Naive thymus-derived CD8-positive, alpha-beta T cell (primary cell): ENCODE data around the gene CFAP46. TPM values are rescaled to one million over a fixed set of nuclear protein-coding genes. Genes with fewer than 3 reads are reported as not detected.

ENCODE experiments used
- ATAC-seq, 2 donors: fragments of 150-1000 bp; cut with Tn5 transposase in 1 of 2; sonication (Bioruptor Pico), chemical (Tn5 transposase) in 1 of 2; 1 replicate in 1 of 2; 2 replicates in 1 of 2; pipeline ENCODE4 v1.10.0; 2021; ENCODE audit warnings: mild to moderate bottlenecking in 2 of 2, moderate library complexity in 2 of 2
- POLR2A ChIA-PET: fragments of 350-600 bp; sonication (Branson Sonifier 250); formaldehyde crosslinking; loops from one replicate; lab custom pipeline; 2021; ENCODE audit warnings: antibody characterized with exemption; lab: Charles Lee
- DNase-seq, 10 donors: peaks; one replicate each; pipeline versions ENCODE4 v3.0.0 to v3.0.0-alpha.2; 2020 to 2022
- H3K27ac Mint-ChIP-seq, 10 donors: one replicate each; pipeline ENCODE4 v1.8.0; 2020 to 2022; ENCODE audit warnings: mild to moderate bottlenecking in 10 of 10, mixed read lengths in 10 of 10, moderate library complexity in 4 of 10, inconsistent platforms in 1 of 10
- H3K27me3 Mint-ChIP-seq, 5 donors: one replicate each; pipeline ENCODE4 v1.8.0; 2021 to 2022; ENCODE audit warnings: mixed read lengths in 5 of 5
- H3K36me3 Mint-ChIP-seq, 3 donors: one replicate each; pipeline ENCODE4 v1.8.0; 2020 to 2022; ENCODE audit warnings: mixed read lengths in 3 of 3, mild to moderate bottlenecking in 2 of 3, inconsistent platforms in 1 of 3
- H3K4me1 Mint-ChIP-seq, 4 donors: one replicate each; pipeline ENCODE4 v1.8.0; 2021 to 2022; ENCODE audit warnings: mixed read lengths in 4 of 4
- H3K4me3 Mint-ChIP-seq, 10 donors: one replicate each; pipeline ENCODE4 v1.8.0; 2020 to 2022; ENCODE audit warnings: mild to moderate bottlenecking in 10 of 10, mixed read lengths in 10 of 10, moderate library complexity in 6 of 10, inconsistent platforms in 1 of 10
- H3K9me3 Mint-ChIP-seq, 9 donors: one replicate each; pipeline ENCODE4 v1.8.0; 2020 to 2022; ENCODE audit warnings: mixed read lengths in 9 of 9, mild to moderate bottlenecking in 3 of 9, inconsistent platforms in 1 of 9, moderate library complexity in 1 of 9
- polyA plus RNA-seq, 3 donors: library from polyadenylated mRNA; unstranded; fragments of 300-500 nt; fragmentation: Illumina TruSeq; gene quantifications; one replicate each; pipeline ENCODE4 v1.2.3, GENCODE V29; 2021
- total RNA-seq, 8 experiments: library from RNA in 2 of 8; stranded (reverse) in 2 of 8; gene quantifications; one replicate each; pipeline ENCODE4 v1.2.3 and lab custom pipeline; 2021 to 2026

The CFAP46 gene
- total and polyA plus RNA-seq, 5 experiments from 2014 or later: not detected

DNA sequence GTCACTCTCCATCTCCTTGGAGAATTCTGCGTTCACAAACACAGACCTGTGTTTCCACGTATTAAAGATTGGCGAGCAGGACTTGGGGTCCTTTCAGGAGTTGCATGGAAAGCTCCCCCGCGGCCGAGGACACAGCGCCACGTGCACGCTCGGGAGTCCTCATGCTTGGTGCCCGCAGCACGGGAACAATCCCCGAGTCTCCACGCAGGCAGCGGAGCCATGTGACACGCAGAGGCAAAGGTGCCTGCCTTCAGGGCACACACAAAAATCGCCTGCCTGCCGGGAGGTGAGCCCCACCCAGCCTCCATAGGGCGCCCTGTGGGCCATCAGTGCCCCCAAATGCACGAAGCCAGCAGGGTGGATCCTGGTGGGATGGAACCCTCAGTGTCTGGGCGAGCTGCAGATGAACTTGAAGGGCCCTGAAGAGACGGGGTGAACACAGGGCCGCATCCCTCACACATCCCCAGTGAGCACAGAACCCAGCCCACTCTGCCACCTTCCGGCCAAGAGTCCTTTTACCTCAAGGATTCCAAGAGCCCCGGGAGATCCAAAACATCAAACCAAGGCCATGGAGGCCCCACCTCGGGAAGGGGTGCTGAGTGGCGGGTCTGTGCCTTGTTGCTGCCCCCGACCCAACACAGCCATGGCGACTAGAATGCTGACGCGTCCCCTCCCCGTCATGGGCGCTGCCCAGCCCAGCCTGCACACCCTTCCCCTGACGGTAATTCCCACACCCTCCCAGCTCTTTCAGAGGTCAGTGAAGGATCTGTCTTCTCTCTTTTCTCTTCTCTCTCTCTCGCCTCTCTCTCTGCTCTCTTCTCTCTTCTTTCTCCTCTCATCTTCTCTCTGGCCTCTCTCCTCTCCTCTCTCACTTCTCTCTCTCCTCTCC is 55.9 kb downstream of the CFAP46 start:
- no peaks in the 10 kb centered on the region for H3K36me3 Mint-ChIP-seq
- ATAC-seq (no peak), DNase-seq (no peak)
- no peaks in the 10 kb centered on the region for H3K9me3 Mint-ChIP-seq
- H3K4me1 Mint-ChIP-seq: peaks cover 0 to 5% (median 0%) of the 10 kb centered on the region in 4 donors
- no peak overlapping the region for H3K27ac Mint-ChIP-seq
- no peak overlapping the region for H3K4me3 Mint-ChIP-seq
- H3K27me3 Mint-ChIP-seq: peaks cover 0 to 17% (median 12%) of the 10 kb centered on the region in 5 donors
- POLR2A ChIA-PET: no interaction called here

- no peak for ATAC-seq
- H3K4me1 Mint-ChIP-seq: peaks cover 0 to 5% (median 0%) of the 10 kb centered on the region in 4 donors
- DNase-seq: no peak
- H3K9me3 Mint-ChIP-seq: no peaks in the 10 kb centered on the region
- no peaks in the 10 kb centered on the region for H3K36me3 Mint-ChIP-seq
- H3K27ac Mint-ChIP-seq: no peak overlapping the region
- no peak overlapping the region for H3K4me3 Mint-ChIP-seq
- H3K27me3 Mint-ChIP-seq: peaks cover 0 to 12% (median 11%) of the 10 kb centered on the region in 5 donors
- POLR2A ChIA-PET: no interaction called here
Observed at GRCh38 chr10:132885451-132886210, 56.7 kb downstream of the CFAP46 start.

DNA sequence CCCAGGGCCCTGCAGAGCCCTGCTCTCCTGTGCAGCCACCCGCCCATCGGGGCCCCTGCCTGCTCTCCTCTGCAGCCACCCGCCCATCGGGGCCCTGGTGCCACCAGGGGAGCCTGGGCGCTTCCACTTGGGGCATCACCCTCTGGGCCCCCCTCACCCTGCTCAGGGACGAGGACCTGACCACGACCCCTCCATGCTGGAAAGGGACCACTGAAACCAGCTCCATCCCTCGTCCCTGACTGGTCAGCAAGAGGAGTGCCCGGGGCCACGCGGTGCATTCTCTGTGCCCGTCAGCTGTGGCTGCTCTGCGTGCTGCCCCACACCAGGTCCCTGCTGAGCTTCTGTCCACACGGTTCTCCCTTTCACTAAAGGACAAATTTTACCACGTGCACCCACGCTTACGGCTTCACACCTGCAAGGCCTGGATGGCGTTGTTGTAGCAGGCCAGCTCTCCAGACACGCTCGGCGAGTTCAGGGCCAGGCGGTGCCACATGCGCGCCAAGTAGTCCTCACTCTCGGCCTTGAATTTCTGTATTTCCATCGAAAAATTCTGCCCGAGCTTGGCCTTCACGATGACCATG is 57.6 kb downstream of the CFAP46 start:
- Mint-ChIP-seq H3K4me3 (no peak overlapping the region), H3K27ac (no peak overlapping the region), H3K27me3 (peaks cover 0 to 10% (median 3%) of the 10 kb centered on the region in 5 donors), H3K36me3 (no peaks in the 10 kb centered on the region), H3K4me1 (peaks cover 0 to 5% (median 0%) of the 10 kb centered on the region in 4 donors), H3K9me3 (no peaks in the 10 kb centered on the region)
- DNase-seq (no peak), ATAC-seq (no peak)
- POLR2A ChIA-PET: no interaction called here

GRCh38 chr10:132884041-132884440 is 58.3 kb downstream of the CFAP46 start:
- POLR2A ChIA-PET: no interaction called here
- no peaks in the 10 kb centered on the region for H3K36me3 Mint-ChIP-seq

DNA sequence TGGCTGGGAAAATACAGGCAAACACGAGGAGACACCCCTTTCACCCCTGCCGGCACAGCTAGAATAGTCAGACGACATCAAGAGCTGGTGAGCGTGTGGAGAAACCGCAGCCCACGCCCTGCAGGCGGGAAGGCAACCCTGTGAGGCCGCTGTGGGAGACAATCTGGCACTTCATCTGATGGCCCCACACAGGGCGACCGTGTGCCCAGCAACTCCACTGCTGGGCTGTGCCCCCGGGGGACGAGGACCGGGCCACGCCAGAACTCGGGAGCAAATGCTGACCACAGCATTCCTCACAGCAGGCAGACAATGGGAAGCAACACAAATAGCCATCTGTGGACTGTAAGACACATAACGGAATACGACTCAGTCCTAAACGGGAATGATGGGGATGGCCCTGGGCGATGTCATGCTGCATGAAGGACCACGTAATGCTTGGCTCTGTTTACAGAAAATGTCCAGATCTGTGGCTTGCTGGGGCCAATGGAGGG is 58.9 kb downstream of the CFAP46 start:
- ATAC-seq: no peak
- POLR2A ChIA-PET: no interaction called here
- Mint-ChIP-seq H3K36me3 (peaks cover 0 to 2% (median 0%) of the 10 kb centered on the region in 3 donors), H3K27ac (no peak overlapping the region), H3K4me1 (peaks cover 0 to 8% (median 0%) of the 10 kb centered on the region in 4 donors), H3K9me3 (no peaks in the 10 kb centered on the region), H3K27me3 (peaks cover 2 to 17% (median 9%) of the 10 kb centered on the region in 5 donors), H3K4me3 (no peak overlapping the region)
- no peak for DNase-seq

More at GRCh38 chr10:132884041-132884440, 58.3 kb downstream of the CFAP46 start:
- Mint-ChIP-seq H3K4me1 (peaks cover 0 to 6% (median 0%) of the 10 kb centered on the region in 4 donors), H3K27me3 (peaks cover under 1 to 11% (median 3%) of the 10 kb centered on the region in 5 donors), H3K27ac (no peak overlapping the region), H3K4me3 (no peak overlapping the region), H3K9me3 (no peaks in the 10 kb centered on the region)
- no peak for ATAC-seq
- no peak for DNase-seq

DNA sequence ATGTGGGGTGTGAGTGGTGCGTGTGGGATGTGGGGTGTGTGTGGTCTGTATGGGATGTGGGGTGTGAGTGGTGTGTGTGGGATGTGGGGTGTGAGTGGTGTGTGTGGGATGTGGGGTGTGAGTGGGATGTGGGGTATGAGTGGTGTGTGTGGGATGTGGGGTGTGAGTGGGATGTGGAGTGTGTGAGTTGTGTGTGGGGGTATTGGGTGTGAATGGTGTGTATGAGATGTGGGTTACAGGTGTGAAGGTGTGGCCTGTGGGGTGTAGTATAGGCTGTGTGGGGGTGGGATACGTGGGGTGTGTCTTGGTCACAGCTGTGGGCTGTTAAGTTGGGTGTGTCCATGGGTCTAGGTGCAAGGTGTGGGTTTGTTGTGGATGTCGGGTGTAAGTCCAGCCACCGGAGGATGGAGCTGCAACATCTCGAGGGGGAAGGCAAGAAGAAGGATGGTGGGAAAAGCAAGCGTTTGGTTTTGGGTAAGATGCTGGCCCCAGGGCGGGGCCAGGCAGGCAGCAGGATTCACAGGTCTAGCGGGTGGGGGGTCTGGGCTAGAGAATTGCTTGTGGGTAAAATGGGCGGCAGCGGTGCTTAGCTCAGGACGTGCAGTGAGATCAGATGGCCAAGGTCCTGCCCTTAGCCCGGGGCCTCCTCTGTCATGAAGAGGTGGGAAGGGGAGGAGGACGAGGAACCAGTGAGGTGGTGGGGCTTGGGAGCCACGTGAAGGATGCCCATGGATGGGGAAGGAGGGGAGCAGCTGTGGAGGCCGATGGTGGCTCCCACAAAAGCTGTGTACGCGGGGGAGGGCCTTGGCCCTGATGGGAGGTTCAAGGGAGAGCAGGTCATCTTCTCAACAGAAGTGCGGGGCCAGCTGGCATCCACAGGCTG is 60.1 kb downstream of the CFAP46 start:
- peaks cover 0 to 8% (median 0%) of the 10 kb centered on the region in 4 donors for H3K4me1 Mint-ChIP-seq
- ATAC-seq (no peak), DNase-seq (no peak)
- peaks cover 3 to 23% (median 18%) of the 10 kb centered on the region in 5 donors for H3K27me3 Mint-ChIP-seq
- peak overlapping the region in 1 of 10 donors; percentile 25 for H3K27ac Mint-ChIP-seq
- H3K9me3 Mint-ChIP-seq: no peaks in the 10 kb centered on the region
- POLR2A ChIA-PET: no interaction called here
- no peak overlapping the region for H3K4me3 Mint-ChIP-seq
- H3K36me3 Mint-ChIP-seq: peaks cover 0 to 2% (median 0%) of the 10 kb centered on the region in 3 donors

- Mint-ChIP-seq H3K4me3 (no peak overlapping the region), H3K9me3 (no peaks in the 10 kb centered on the region), H3K36me3 (peaks cover 0 to 2% (median 0%) of the 10 kb centered on the region in 3 donors), H3K27me3 (peaks cover 3 to 31% (median 24%) of the 10 kb centered on the region in 5 donors), H3K4me1 (peaks cover 0 to 5% (median 0%) of the 10 kb centered on the region in 4 donors), H3K27ac (no peak overlapping the region)
- DNase-seq (peak in 1 of 10 donors; percentile 10), ATAC-seq (no peak)
- POLR2A ChIA-PET: no interaction called here
Observed at GRCh38 chr10:132881186-132881920, 61.0 kb downstream of the CFAP46 start.

DNA sequence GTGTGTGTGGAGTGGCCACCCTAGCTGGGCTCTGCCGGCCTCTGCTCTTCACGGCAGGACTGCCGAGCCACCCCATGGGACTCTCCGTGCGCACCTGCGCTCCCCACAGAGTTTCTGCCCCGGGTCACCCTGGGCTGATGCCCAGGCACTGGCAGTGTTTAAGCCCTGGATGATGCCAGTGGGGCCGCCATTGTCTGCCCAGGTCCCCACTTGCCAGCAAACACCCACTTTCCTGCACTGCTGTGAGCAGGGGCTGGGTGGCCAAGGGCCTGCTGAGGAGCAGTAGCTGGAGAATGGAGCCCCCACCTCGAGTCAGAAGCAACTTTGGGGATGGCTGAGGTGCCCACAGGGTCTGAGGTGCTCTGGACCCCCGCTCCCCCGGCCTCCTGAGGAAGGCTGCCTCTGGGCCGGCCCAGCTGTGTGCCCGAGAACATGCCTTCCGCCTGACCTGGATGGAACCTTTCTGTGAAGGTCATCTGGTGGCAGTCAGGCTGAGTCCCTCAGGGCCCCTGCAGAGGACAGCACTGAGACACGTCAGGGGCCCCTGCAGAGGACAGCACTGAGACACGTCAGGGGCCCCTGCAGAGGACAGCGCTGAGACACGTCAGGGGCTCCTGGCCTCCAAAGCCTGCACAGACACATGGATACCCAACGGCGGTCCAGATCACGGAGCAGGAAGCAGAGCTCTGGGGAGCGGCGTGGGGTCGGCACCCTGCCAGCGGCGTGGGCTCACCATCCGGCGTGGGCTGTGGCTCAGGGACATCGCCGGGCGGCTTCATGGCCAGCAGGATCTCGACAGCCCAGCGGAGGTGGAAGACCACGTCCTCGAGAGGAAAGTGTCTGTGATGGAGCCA is 62.0 kb downstream of the CFAP46 start:
- H3K4me3 Mint-ChIP-seq: no peak overlapping the region

DNA sequence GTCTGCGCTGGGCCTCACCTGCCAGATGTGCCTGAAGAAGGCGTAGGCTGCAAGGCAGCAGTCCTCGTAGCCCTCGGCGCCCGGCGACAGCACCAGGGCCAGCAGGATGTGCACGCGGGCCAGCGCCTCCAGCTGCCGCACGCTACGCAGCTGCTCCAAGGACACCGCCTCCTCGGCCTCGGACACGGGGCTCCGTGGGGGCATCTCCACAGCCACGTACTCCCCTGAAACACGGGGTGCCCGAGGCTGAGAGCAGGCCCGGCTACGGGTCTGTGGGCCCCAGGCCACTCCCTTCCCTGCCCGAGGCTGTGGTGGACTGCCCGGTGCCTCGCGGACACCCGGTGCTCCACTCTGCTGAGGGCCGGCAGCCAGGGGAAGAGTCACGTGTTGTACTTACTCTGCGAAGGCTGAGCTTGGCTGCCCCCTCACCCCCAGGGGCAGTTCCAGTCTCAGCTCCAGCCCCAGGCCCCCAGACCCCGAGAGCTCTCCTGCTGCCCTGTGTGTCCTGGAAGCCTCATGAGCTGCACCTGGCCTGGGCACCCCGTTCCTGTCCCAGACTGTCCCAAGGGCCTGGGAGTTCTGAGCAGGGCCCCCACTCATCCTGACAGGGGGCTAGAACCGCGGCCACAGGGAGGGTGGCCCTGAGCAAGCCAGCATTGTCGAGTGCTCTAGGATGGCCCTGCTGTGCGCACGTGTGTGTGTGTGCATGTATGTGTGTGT is 62.8 kb downstream of the CFAP46 start:
- Mint-ChIP-seq H3K36me3 (peaks cover 0 to 10% (median 2%) of the 10 kb centered on the region in 3 donors), H3K9me3 (peaks cover 0 to 5% (median 0%) of the 10 kb centered on the region in 9 donors), H3K27me3 (peaks cover 9 to 42% (median 33%) of the 10 kb centered on the region in 5 donors), H3K4me3 (no peak overlapping the region), H3K27ac (no peak overlapping the region), H3K4me1 (peaks cover 0 to 5% (median 0%) of the 10 kb centered on the region in 4 donors)
- ATAC-seq (no peak), DNase-seq (peak in 1 of 10 donors; percentile 15)
- POLR2A ChIA-PET: no interaction called here

More for the DNA sequence above, 62.0 kb downstream of the CFAP46 start:
- Mint-ChIP-seq H3K9me3 (peaks cover 0 to 4% (median 0%) of the 10 kb centered on the region in 9 donors), H3K27ac (no peak overlapping the region), H3K36me3 (peaks cover 0 to 6% (median 2%) of the 10 kb centered on the region in 3 donors), H3K27me3 (peaks cover 8 to 38% (median 30%) of the 10 kb centered on the region in 5 donors), H3K4me1 (peaks cover 0 to 5% (median 0%) of the 10 kb centered on the region in 4 donors)
- POLR2A ChIA-PET: no interaction called here
- DNase-seq (peak in 1 of 10 donors; percentile 16), ATAC-seq (no peak)
